Measurements from ENCODE around the gene MAX.
"Not testable (repeated sequence)": the region's sequence is repeated elsewhere in the genome, so short reads cannot be mapped to it uniquely, and the experiment has no call there.

MAX gene

DNA sequence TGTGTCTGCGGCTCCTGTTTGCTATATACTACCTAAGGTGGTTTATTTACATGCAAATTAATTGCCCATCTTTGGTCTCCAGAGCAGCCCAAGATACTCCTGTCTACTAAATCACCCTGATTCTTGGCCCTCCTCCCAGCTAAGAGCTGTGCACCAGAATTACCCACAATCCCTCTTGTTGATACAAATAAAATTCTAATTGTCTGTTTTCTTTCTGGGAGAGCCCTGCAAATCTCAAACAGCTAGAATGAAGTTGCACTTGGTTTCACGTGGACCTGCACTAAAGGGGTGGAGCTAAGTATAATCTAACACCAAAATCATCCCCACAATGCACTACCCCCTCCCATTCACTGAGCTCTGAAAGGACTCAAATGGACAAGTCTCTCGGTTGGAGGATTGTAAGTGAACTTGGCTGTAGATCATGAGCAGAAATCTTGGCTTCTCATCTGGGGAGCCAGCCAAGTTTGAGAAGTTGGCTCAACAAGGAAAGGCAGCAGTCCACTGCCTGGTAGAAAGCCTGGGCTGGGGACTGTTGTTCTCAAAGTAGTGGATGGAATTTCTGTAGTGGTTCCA is 6.6 kb downstream of the MAX start:
- TF ChIP-seq, protein P1, sequence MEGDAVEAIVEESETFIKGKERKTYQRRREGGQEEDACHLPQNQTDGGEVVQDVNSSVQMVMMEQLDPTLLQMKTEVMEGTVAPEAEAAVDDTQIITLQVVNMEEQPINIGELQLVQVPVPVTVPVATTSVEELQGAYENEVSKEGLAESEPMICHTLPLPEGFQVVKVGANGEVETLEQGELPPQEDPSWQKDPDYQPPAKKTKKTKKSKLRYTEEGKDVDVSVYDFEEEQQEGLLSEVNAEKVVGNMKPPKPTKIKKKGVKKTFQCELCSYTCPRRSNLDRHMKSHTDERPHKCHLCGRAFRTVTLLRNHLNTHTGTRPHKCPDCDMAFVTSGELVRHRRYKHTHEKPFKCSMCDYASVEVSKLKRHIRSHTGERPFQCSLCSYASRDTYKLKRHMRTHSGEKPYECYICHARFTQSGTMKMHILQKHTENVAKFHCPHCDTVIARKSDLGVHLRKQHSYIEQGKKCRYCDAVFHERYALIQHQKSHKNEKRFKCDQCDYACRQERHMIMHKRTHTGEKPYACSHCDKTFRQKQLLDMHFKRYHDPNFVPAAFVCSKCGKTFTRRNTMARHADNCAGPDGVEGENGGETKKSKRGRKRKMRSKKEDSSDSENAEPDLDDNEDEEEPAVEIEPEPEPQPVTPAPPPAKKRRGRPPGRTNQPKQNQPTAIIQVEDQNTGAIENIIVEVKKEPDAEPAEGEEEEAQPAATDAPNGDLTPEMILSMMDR (IDR thresholded peaks at IDR 0.05; ENCODE audit: low read depth, low read length) = no peak
- DNase-seq (ENCODE audit: extremely low read depth, low read depth) = peak; percentile 51

DNA sequence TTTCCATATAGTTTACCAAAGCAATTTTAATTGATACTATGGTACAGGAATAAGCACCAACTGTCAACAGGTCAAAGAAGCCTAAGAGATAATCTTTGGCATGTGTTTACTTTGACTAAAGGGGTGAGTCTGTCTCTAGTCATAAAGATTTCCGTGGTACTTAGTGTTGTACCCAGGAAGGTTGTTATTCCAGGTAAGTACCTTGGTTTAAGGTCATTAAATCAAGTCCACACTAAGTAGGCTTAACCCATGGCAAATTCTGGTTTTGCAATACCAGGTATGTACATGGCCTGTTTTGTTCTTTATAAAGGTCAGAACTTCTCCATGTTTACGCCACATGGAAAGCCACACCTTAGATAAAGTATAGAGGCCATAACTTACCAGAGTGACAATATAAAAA is 10.0 kb downstream of the MAX start:
- TF ChIP-seq, protein P1 (IDR thresholded peaks at IDR 0.05; ENCODE audit: low read depth, low read length) = no peak

DNA sequence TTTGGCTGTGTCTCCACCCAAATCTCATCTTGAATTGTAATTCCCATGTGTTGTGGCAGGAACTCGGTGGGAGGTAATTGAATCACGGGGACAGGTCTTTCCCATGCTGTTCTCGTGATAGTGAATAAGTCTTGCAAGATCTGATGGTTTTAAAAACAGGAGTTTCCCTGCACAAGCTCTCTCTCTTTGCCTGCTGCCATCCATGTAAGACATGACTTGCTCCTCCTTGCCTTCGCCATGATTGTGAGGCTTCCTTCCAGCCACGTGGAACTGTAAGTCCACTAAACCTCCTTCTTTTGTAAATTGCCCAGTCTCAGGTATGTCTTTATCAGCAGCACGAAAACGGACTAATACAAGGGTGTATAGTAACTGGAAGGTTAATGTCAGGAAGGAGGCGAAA is 14.5 kb downstream of the MAX start:
- DNase-seq (ENCODE audit: extremely low read depth, low read depth) = not testable (repeated sequence)

More for the DNA sequence above, 10.0 kb downstream of the MAX start:
- DNase-seq (ENCODE audit: extremely low read depth, low read depth) = no peak

DNA sequence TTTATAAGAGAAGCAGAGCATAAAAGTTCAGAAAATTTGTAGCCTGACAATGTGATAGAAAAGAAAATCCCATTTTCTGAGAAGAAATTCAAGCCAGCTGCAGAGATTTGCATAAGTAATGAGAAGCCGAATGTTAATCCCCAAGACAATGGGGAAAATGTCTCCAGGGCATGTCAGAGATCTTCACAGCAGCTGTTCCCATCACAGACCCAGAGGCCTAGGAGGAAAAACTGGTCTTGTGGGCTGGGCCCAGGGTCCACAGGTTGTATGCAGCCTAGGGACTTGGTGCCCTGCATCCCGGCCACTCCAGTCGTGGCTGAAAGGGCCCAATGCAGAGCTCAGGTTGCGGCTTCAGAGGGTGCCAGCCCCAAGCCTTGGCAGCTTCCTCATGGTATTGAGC is 15.6 kb downstream of the MAX start:
- not testable (repeated sequence) for DNase-seq (ENCODE audit: extremely low read depth, low read depth)

DNA sequence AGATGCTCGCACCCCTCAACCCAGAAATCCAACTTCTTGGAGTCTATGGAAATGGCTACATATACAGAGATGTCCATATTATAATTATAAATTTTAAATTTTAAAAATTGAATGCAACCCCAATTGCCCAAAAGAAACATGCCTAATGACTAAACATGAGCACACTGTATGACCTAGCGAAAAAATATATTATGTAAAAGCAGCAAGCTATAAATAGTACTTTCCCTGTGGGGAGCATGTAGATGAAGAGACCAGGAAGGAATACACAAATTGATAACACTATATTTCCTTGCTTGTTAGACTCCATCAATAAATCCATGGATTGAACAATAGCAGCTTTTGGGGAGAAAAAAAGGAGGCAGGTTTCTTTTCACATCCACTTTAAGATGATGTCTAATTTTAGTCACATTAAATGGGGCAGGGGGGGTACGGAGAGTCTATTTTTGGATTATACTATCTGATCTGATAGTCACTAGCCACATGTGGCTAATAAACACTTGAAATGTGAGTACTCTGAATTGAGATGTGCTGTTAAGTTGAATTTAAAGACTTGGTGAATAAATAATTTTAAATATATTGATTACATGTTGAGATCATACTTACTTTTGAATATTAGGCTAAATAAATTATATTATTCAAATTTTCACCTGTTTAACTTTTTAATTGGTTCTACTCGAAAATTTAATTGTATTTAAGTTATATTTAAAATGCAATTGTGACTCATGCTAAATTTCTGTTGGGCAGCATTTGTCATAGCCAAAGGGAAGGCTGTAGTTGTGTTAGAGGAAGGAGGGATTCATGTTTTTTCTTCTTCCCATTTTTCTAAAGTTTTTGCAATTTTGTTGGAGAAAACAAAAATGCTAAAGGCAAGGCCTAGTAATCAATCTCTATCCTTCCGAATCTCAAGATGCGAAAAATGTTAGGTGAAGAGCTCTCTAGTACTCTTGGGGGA is 17.5 kb downstream of the MAX start:
- TF ChIP-seq, protein P1 (IDR thresholded peaks at IDR 0.05; ENCODE audit: low read depth, low read length) = no peak
- no peak for DNase-seq (ENCODE audit: extremely low read depth, low read depth)

DNA sequence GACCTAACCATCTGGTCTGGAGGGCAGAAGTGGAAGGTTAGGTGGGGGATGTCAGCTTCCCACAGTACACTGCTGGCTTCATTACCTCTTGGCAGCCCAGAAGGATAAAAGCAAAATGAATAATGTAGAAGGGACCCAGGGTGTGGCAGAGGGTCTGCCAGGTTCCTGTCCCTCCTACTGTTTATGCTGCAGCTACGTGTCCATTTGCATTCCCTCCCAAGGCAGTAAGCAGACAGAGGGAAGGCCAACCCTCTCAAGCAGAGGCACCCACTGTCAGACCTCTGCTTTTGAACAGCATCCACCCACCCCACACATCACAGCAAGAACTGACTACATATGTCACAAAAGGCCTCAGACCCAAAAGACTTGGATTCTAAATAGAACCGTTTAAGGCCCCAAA is 19.4 kb downstream of the MAX start:
- no peak for DNase-seq (ENCODE audit: extremely low read depth, low read depth)
- TF ChIP-seq, protein P1 (IDR thresholded peaks at IDR 0.05; ENCODE audit: low read depth, low read length) = no peak

DNA sequence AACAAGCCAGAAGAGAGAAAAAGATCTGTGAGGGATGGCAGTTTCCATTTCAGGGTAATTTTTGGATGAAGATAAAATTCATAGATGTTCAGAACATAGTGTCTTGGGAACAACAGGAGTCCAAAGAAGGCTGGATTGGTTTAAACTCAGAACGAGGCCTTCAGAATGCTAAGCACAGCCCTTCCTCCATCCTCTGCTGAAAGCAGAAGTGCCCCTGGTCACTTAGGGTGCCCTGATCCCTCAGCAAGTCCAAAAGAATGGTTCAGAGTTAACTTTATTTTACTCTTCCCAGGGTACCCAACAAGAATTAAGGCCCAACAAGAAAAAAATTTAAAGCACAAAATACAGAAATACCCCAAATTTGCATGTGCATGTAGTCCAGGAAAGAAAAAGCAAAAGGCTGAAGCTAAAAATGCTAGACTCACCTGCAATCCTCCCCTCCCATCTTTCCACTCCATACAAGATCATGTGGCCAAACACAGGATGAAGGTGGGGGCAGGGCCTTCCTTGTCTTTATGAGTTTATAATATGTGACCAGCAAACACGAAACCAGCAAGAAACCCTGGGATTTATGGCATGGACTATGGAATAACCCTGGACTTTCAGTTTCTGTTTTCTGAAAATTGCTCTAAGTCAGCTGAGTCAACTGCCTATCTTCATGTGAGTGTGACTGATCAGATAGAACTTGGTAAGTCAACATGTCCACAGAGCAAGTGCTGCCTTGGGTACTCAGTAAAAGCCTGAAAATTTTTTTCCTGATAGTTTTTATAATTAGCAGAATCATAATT is 21.2 kb downstream of the MAX start:
- no peak for DNase-seq (ENCODE audit: extremely low read depth, low read depth)
- TF ChIP-seq, protein P1 (IDR thresholded peaks at IDR 0.05; ENCODE audit: low read depth, low read length) = no peak

DNA sequence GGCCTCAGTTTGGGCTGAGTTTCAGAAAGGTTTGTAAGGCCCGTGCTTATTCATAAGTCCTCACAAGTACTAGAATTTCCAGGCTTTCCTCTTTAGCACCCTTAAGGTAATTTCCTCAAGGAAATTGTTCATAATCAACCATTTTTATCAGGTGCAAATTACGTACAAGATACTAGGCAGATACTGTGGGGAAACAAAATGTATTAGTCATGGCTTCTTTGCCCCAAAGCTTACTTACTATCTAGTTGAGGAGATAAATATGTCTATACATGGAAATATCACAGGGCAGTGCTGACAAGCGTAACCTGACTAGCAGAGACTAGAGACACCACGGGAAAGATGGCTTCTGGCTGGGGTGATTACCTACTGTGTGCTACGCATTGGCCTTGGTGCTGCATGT is 22.5 kb downstream of the MAX start:
- TF ChIP-seq, protein P1 (IDR thresholded peaks at IDR 0.05; ENCODE audit: low read depth, low read length) = no peak
- no peak for DNase-seq (ENCODE audit: extremely low read depth, low read depth)
